Activated CD8-positive, alpha-beta memory T cell treated with anti-CD3 and anti-CD28 coated beads, Interleukin-2, amount 50 U/mL, for 1 hour (primary cell): Measurements from ENCODE around the gene NXPH3.

Source experiments
- DNase-seq: peaks from one replicate; pipeline ENCODE4 v3.0.0-alpha.2; 2020; ENCODE audit errors: extremely low read depth

The NXPH3 gene

DNA sequence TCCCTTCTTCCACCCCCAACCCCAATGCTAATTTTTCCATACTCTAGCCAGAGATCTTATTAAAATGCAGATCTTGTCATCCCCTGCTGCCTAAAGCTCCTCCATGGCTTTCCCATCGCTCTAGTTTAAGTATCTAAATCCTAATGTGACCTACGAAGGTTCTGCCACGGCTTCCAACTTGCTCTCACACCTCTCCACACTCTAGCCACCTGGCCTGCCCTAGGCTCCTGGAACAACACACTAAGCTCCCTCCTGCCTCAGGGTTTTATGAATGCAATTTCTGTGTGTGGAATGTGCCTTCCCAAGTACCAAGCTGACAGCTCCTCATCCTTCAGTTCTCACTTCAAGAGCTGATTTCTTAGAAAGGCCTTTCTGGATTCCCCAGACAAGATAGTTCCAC, 16.6 kb downstream of the NXPH3 start:
- DNase-seq: no peak

DNA sequence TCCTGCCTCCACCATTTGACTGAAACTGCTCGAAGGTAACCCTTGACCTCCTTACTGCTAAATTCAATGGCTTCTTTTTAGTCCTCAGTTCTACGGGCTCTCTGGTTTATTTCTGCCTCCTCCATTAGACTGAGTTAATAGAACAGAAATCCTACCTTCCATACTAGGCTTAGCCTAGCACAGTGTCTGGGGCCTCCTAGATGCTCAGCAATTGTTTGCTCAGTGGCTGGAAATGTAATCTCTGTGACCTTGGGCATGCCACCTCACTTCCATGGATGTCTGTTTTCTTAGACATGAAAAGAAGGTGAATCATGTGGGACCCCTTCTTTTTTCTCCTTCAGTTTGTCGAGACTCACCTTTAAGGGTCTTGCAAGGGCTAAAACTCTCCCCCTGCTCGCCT, 19.7 kb downstream of the NXPH3 start:
- no peak for DNase-seq

DNA sequence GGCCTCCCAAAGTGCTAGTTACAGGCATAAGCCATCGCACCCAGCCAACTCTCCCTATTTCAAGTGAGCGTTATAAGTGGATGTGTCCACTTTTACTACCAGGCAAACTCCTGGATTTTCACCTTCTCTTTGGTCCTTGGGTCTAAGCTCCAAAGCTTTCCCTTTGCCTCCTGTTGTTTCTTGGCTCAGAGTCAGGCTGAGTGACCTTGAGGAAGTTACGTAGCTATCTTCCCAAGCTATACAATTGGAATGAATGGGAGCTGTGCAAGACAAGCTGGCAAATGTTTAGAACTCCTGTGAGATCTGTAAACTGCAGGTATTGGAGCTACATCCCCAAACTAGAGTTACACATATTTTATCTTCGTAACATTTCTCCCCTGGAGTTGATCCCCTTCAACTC, 20.3 kb downstream of the NXPH3 start:
- DNase-seq: no peak

DNA sequence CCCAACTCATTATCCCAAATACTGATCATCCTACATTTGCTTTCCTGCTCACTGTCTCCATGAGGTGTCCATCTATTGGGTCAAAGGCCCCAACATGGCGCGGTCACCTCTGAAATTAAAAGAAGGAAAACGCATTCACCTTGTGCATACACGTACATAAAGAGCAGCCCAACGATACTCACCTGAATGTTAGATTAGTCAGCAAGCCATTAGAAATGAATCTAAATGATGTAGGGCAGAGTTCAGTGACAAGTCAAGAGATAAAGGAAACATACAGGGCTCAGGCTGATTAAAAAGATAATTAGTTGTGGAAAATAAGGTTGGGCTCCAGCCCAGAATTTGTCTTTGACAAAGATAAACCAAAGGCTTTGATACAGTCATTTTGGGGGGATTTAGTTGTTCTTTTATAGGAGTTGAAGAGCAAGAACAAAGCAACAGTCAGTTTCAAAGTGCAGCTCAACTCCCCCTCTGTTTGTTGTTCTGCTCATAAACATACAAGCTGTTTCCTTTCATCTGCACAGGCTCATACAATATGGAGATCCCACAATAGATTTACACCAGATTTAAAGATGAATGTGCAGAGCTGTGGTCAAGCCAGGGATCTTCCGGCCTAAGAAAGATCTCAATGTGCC, 21.1 kb downstream of the NXPH3 start:
- no peak for DNase-seq

DNA sequence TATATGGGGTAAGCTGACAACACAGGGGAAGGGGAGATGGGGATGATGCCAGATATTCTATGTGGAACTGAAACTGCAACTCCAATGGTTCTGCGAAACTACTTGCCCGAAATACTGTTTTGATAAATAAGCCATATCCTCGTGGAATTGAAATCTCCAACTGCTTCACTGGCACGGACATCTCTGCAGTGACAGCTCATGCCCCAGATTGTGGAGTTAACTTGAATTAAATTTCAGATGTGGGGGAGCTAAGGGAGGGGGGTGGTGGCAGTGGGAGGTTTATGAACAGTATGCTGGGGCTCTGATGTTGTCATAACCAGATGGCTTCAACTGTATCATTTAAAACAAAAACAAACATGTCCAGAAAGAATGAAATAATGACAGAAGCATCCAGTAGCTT, 21.8 kb downstream of the NXPH3 start:
- no peak for DNase-seq

DNA sequence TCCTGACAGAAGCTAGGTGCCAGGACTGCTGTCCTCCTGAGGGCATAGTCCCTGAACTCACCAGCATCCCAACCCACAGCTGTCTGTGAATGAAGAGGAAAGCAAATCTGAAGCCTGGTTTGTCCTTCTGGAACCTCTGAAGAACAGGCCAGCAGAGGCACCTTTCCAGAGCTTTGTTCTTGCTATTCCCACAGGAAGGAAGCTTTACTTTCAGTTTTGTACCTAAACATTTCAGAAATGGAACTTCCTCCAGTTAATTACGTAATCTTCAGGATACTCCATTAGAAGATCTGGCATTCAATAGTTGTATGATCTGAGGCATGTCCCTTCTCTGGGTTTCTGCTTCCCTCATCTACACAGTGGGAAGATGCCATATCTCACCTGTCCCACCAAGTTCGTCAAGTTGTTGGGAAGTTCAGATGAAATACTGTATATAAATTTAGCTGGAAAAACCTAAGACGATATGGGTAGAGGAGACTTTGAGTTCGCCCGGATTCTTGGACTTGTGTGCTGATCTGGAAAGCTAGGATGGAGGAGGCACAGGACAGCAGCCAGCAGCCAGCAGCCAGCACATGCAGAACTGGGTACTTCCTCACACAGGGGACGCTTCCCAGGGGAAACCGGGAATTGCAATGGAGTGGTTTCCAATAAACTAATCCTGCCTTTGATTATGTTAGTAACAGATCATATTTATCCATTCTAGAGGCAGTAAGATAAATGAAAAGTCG, 22.4 kb downstream of the NXPH3 start:
- DNase-seq: no peak

DNA sequence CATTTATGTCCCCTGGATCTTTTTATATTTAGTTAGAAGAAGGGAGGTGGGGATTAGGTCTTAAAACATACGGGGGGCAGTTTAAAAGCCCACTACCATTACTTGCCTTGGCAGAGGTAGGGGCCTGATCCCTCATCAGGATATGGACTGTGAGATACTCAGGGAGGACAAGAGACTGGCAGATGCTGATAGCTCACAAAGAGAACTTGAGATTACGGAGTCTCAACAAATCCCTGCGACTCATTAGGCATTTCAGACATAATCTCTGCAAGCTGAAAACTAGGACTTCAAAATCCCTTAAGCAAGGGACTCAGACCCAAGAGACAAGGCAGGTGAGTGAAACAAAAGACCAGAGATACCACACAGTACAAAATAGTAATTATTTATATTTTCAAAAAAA, 23.2 kb downstream of the NXPH3 start:
- no peak for DNase-seq

DNA sequence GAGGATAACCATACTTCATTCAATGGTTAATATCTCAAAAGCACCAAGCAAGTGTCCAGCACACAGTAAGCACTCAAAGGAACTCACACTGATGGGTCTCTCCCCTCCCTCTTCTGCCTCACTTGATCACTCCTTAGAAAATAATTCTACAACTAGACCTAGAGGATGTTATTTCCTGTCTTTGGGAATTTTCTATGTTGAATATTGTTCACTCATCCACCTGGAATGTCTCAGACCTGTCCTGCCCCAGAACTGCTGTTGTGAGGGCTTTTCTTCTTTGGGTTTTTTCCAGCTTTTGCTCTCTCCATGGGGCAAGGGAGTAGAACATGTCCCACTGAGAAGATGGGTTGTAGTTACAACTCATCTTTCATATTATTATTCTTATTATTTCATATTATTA, 25.3 kb downstream of the NXPH3 start:
- DNase-seq: no peak

DNA sequence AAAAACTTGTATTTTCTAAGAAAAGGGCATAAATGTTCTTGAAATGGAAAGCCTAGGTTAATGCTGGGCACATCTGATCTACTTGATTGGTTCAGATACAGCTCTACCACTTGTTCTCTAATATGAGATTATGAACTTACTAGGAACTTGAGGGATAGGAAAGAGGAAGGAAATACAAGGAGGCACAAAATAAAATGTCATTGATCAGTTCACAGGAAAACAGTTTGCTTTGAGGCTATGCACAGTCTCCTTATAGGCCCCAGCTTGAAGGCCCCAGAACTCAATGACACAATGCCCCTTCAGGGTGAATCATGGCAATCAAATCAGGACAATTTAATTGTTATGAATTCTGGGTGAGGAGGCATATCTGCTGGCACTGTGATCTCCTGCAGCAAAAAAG, 27.1 kb downstream of the NXPH3 start:
- DNase-seq: no peak

DNA sequence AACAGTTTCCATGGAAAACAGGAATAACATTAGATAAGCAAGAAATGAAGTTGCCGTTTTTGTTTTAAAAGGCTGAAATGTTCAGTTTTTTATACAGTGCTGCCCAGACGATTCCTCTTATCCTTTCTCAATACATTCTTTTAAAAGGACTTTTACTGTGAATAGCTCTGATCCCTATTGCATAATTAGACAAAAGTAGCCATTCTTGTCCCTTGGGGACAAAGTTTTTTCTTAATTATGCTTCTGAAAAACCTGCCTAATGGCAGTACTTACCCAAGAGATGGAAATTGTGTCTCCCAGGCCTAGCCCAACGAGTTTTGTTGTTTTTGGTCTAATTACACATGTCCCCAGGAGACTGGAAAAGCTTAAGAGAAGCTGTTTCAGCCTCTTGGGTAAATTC, 27.6 kb downstream of the NXPH3 start:
- DNase-seq: no peak

DNA sequence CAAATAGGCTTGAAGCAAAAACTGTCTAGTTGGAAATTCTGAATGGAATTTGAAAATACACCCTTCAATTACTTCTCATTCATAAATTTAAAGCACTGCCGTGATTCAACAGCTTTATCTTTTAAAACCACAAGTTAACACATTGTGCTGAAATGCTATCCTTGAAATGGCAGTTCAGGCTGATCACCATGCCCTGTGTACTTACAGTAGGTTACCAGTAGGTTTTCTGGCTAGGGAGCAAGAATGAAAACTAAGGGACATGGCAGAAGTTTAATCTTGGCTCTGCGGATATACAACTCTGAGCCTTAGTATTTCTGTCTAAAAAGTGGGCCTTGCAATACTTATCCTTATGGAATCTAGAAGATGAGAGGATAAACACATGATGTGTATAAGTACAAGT, 28.0 kb downstream of the NXPH3 start:
- DNase-seq: no peak

DNA sequence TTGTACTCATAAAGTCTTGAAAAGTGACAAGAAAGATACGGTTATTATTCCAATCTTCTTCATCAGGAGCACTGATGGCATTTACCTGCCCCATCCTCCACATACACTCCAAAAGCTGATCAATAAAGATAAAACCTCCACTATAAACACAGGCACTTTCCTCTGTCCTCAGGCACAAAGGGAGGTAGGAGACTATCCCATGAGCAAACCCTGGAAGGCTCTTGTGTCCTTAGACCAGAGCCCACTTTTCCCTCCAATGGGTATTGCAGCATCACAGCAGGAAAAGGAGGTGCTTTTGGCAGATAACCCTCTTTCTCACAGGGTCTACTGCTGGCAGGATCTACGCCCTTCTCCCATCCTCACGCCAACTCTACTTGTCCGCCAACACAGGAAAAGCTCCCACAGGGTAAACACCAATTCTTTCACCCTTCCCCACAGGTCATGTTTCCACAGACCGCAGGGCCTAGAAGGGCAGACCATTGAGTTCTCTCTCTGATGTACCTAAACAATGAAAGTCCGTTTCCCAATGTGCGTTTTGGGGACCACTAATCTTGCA, 28.7 kb downstream of the NXPH3 start:
- no peak for DNase-seq

DNA sequence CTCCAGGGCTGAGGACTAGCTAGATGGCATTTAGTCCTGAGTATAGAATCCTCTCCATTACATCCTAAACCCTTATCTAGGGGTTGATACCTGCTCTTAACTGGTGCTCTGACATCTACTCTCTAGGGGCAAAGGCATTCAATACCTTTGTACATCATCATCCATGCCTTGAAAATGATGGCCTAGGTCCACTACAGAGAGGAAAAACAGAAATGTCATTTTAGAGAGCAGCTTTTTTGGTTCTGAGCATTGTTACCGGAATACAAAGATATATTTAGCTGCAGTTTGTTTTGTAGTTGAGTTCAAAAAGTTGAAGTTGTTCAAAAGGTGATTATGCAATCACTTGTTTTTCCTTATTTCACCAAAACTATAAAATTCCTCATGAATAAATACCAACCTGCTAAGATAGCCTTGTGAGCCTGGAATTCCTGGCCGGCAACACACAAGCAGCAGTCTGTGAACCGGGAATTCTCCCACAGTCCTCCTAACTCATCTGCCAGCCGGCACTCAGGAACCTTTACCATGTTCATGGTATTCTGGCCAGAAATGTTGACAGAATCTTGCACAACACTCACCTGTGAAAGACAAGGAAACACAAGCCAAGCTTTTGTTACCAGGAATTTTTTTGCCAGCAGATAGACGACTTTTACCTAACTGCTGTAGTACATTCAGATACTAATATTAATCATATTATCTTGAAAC, 35.4 kb downstream of the NXPH3 start:
- DNase-seq: no peak

DNA sequence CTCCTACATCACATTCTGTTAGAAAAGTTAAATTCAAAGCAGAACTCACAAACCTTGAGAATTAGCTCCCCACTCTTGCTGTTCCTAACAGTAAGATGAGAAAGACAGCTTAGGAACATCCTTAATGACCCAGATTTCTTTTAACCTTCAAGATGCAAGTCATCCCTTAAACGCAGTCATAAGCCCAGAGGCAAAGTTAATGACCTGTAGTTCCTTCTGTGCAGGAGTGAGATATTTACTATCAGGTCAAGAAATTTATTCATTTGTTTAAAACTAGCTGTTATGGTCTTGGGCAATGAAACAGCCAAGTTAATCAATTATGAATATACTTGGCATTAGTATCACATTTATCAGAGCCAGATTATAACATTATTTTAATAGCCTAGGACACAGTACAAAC, 37.1 kb downstream of the NXPH3 start:
- no peak for DNase-seq

DNA sequence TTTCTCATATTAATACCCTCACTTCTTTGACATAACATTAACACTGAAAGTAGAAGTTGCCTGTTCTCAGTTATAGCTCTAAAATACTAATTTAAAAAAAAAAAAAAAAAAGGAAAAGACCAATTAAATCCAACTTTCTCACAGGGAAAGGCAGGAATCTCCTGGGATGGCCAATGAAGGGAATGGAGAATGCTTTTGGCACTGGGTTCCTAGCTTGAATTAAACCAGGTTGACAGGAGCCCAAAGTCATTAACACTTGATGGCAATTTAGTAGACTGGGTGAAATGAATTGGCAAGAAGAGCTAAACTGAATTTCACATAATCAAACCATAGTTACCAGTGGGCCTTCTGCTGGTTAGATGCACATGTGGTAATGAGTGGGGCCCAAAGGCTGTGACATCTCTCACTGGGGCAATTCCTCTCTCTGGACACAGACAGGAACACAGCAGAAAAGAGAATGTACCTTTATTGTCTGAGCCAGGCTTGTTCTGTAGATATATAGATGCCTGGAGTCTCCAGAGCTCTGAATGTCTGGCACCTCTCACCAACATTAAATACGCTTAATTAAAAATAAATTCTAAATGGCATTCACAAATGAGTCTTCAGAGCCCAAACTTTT, 37.6 kb downstream of the NXPH3 start:
- DNase-seq: no peak

DNA sequence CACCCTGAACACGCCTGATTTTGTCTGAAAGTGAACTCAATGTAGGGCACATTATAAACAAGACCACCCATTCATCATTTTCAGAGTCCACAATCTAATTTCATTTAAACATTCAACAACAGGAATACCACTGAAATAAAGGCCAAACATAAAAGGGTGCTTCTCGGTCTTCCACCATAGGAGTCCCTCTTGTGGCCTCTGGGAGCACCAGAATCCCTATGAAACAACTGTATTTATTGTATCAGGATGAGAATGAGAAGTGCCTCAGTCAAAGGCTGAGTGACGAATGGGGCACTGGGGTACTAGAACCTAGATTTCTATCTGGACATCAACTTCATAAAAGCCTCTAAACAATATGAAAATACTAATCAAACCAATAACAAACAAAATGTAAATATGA, 40.4 kb downstream of the NXPH3 start:
- no peak for DNase-seq

DNA sequence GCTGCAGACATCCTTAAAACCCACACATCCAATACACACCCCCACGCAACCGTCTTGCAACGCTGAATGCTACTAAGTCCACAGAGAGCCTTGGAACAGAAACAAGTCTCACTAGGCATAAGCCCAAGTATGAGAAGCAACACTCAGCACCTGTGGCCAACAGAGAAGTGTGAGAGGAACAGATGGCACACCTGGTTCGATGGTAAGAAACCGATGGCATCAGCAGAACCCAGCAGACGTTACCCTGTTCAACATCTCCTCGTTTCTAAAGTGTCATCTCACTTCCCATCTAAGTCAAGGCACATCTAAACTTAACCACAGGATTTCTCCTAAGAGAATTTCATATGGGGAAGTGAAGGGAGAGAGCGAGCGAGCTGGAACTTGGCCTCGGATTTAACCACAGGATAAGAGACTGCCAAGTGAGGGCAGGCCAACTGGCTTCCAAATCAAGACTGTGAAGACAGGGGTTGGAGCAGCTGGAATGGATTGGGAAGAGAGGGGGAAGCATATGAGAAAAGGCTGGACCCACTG, 41.0 kb downstream of the NXPH3 start:
- no peak for DNase-seq

DNA sequence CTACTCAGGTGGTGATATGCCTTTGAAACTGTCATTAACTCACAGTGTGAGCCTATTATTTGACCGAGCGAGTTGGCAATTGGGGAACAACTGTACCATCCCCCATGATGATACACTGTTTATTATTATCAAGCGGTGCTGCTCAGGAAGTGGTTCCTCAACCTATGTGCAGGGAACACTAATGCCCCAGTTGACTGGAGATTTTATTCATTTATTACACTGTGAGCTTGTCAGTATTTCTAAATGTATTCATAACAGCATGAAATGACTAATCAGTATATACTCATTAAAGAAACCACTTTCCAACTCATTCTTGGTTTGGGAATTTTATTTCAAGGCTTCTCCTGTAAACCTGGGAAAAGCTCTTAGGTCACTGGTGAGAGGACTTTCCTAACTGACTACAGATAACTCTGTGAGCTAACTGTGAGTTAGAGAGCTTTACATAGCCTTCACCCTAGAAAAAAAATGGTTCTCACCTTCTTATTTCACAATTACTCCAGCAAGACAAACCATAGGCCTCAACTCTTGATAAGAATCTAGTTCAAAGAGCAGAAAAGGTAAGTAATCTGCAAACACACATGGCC, 42.4 kb downstream of the NXPH3 start:
- no peak for DNase-seq

DNA sequence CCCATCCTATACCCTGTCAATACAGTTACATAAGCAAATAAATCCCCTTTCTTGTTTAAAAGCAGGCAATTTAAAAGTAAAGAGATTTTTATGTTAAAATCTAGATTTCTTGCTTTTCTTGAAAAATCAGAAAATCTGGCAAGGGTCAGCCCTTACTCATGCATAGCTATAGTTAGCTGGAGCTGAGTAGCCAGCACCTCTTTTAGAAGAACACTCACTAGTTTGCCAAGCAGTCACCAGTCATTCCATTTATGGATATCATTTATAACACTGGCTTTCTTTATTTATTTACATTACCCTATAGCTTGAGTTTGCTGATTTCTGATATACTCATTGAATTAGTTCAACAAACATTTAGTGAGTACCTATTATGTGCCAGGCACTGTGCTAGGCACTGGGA, 45.7 kb downstream of the NXPH3 start:
- no peak for DNase-seq

DNA sequence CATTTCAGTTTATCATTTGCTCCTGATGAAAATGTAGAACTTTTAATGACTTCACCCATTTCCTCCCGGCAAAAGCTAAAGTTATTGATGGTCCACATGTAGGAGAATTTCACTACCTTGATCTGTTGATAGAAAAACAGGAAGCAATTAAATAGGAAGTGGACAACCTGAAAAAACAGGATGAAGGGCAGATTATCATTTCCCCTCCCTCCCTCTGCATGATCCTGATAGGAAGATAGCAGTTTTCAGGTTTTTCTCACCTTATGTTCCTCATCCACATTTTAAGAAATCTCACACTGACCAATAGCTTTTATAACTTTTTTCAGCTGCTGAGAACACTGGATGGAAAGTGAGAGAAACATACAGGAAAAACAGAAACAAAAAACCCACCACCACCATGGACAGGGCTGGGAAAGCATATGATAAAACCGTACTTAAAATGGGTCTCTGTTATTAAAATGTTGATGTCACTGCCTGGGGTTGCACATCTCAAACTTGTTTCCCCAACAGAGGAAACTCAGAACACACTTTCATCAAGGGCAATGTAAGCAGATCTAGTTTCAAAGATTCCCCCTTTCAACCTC, 46.4 kb downstream of the NXPH3 start:
- DNase-seq: no peak

DNA sequence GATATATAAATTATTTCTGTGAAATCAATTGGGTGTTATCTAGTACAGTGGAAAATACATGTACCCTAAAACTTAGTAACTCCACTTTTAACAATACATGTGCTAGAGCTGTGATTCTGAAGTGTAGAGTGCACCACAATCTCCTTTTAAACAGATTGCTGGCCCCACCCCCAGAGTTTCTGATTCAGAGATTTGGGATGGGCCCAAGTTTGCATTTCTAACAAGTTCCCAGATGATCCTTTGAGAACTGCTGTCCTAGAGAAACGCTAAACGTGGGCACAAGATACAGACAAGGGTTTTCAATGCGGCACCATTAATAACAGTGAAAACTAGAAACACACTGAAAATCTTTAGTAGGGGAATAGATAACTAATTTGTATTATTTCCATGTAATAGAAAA, 49.2 kb downstream of the NXPH3 start:
- no peak for DNase-seq

DNA sequence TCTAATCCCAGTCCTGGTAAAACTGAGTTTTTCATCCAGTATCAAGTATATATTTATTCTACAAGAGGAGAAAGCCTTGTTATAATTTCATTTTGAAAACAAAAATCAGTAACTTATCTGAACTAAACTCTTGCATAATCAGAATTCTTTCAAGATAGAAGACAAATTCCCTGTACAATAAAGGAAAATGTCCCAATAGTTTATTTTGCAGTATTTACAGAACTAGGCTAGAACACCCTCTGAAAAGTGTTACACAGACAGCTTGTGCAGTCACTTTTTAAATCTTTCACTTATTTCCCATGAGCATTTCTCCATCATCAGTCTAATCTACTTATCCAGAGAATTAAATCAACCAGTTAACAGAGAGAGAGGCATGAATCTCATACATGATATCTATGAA, 53.8 kb downstream of the NXPH3 start:
- no peak for DNase-seq
